Activated effector memory CD4-positive, alpha-beta T cell treated with anti-CD3 and anti-CD28 coated beads, Interleukin-2, amount 50 U/mL, for 16 hours (primary cell): Measurements from ENCODE around the gene RTN4.

Source experiments
- DNase-seq: peaks from one replicate; pipeline ENCODE4 v3.0.0-alpha.2; 2020

The RTN4 gene

DNA sequence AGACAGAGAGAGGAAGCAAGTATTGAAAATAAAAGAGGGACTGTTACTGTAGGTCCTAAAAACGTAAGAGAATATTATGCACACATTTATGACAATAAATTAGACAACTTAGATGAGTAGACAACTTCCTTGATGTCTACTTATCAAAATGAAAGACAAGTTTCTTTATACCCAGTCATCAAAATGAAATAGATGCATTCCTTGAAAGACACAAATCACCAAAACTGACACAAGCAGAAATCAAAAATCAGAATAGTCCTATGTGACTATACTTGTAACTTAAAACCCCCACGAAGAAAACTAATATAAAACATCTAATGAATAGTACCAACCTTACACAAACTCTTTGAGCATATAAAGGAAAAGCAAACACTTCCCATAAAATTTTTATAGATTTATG, 14.5 kb downstream of the RTN4 start:
- DNase-seq, result no peak

DNA sequence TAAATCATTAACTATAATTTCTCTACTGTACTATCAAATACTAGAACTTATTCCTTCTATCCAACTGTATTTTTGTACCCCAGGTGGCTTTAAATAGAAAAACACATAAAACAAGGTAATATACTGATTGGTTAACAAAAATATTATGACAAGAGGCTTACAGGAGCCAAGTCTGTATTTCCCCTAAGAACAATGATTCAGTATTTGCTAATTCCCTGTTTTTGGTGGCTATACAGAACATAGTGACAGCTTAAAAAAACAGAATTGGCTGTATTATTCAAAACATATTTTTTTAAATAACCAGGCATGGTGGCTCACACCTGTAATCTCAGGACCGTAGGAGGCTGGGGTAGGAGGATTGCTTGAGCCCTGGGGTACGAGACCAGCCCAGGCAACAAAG, 16.3 kb downstream of the RTN4 start:
- DNase-seq, result no peak

DNA sequence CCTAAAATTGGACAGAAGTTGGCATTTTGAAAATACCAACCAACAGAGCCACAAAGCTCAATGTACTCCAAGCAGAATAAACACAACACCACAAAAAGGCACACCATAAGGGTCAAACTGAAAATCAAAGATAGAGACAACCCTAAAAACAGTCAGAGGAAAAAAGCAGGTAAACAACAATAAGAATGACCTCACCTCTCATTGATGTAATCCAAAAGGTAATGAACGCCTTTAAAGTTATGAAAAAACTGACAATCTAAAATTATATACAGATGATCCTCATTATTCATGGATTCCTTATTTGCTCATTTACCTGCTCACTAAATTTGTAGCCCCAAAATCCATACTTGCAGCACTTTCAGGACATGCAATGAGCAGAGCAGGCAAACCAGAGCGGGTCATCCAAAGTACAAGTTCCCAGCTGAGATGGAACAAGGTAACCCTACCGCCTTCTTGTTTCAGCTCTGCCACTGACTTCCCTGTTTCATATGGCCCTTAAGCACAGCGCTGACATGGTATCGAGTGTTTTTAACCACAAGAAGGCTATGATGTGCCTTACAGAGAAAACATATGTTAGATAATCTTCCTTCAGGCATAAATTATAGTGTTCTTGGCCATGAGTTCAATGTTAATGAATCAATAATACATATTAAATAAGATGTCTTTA, 17.0 kb downstream of the RTN4 start:
- no peak for DNase-seq

DNA sequence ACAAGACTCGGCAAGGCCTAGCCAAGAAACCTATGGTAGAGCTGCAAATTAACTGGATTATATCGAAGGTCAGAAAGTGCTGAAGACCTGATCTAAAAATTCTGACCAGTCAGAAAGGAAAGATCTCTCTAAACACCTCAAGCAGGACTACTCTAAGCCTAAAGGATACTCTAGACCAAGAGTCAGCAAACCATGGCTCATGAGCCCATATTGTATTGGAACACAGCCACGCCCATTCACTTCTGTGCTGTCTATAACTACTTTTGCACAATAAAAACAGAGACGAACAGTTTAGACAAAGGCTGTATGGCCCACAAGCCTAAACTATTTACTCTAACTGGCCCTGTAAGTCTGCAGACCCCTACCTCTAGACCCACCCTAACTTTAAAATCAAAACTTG, 18.7 kb downstream of the RTN4 start:
- no peak for DNase-seq

DNA sequence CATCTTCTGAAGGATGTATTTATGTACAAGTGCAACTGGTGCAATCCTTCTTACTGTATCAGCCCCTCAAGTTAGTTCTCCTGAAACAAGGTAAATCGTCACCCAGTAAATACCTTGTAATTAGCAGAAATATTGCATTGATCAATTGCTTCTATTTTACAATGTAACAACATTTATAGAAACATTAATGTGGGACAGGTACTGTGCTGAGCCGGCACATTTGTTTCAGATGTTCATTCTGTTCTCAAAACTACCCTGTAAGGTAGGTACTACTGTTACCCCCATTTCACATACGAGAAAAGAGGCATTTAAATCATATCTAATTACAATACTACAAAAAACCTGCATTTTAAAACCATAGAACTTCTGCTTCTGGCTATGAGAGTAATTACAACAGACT, 19.5 kb downstream of the RTN4 start:
- DNase-seq, result no peak

DNA sequence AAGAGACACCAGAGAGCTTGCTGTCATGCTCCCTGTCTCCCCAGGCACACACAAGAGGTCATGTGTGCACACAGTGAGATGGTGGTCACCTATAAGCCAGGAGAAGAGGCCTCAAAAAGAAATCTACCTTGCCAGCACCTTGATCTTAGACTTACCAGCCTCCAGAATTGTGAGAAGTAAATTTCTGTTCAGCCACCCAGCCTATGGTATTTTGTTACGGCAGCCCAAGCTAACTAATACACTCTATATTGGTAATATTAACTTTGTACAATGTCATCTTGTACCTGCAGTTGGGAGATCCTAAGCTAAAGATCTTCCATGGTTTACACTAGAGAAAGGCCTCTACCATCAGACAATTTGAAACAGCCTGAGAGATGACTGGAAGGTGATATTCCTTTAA, 21.2 kb downstream of the RTN4 start:
- DNase-seq, result no peak

DNA sequence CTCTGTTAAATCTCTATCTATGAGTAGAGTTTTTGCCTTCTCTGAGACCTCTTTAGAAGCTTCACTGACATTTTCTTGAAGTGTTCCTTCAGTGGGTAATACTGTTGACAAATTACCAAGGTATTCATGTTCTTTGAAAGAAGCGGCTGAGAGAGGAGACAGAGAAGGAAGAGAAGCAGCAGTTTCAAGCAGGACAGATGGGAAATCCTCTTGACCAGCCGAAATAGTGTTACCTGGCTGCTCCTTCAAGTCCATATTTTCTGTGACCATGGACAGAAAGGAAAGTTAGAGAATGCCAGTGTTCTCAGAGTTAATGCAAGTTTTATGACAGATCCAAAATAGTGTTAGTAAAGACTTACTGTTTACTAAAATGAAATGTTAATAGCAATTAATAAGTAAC, 23.0 kb downstream of the RTN4 start:
- no peak for DNase-seq

DNA sequence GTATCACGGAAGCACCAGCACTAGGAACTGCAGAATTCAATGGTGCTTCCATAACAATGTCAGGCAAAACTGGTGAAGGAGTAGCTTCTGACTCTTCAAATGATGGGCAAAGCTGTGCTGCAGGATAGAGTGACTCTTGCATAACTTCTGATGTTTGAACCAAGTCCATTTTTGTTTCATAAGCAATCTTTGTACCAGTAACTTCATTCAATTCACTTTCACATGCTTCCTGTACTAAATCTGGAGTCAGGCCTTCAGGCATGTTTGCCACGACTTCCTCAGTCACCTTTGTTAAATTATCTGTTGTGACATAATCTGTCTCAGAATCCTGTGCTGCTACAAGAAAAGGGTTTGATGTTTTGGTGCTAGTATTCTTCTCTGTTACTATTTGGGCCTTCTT, 24.0 kb downstream of the RTN4 start:
- DNase-seq, result no peak

DNA sequence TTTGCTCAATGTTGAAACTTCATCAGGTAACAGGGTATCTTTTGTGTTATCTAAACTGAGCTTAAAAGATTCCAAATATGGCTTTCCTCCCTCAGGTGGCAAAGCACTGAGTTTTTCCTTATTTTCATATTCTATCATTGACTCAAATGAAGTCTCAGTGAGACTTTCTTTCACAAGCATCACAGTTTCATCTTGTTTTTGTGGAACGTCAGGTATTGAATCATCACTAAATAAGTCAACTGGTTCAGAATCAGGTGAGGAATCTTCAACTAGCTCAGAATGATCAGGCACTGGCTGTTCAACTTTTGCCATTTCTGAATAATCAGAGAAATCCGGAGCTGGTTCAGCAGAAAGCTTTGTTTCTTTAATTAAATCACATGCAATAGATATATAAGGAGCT, 24.6 kb downstream of the RTN4 start:
- no peak for DNase-seq

DNA sequence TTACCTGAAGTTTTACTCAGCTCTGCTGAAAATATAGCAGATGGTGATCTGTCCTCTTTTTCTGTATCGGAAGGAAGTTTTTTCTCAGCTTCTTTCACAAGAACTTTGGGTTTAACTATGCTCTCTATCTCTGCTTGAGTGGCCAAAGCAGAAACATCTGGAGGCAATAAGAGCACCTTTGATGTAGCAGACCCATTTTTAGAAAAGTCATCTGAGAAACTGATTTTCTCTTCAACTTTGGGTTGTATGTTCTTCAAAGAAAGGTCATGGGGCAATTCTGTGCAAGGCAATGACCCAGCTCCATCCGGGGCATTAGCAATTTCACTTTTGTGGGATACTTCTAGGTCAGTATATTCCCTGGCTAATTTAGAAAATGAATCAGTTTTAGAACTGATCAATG, 25.2 kb downstream of the RTN4 start:
- DNase-seq, result no peak

DNA sequence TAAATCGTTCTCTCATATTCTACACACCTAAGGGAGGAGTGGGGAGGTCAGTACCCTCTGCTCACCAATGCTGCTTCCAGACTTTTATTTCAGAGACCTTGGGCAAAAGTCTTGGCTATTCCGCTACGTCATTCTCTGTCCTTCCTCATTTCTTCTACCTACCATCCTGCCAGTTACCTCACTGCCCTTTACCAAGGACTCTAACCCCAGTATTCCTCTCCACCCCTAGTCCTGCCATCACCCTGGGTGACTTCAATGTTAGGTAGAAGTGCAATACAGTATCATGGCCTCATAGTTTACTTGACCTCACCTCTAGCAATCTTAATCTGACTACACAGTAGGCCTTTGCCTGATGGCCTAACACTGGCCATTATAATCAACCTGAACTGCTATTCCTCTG, 27.8 kb downstream of the RTN4 start:
- no peak for DNase-seq

DNA sequence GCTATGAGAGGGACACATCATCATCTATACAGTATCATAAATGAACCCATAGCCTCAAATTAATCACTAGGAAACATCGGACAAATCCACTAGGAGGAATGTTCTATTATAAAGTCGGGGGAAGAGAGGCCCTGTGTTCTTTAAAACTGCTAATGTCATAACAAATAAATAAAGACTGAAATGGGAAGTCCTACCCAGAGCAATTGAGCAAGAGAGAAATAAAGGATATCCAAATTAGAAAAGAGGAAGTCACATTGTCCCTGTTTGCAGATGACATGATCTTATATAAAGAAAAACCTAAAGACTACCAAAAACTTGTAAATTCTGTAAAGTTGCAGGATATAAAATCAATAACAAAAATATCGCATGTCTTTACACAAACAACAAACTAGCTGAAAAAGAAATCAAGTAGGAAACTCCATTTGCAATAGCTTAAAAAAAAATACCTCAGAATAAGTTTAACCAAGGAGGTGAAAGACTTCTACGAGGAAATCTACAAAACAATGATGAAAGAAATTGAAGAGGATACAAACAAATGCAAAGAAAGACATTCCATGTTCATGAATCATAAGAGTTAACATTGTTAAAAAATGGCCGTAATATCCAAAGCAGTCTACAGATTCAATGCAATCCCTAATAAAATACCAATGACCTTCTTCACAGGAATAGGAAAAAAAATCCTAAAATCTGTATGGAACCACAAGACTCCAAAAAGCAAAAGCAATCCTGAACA, 30.6 kb downstream of the RTN4 start:
- no peak for DNase-seq

DNA sequence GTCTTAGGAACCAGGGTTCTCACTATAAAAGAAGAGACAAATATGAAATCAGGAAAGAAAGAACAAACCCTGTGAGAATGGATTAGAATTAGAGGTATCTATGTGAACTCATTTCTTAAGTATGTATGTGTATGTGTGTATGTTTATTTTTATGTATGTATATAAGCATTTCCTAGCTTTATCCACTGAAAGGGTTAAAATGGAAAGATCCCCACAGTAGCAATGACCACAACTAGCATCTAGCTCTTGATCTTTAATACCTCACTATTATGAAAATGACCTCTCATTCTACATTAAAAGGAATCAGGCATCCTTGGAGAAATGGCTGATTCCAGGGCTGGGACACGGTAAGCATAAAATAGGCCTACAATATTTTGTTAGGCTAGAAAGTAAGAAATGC, 31.6 kb downstream of the RTN4 start:
- no peak for DNase-seq

DNA sequence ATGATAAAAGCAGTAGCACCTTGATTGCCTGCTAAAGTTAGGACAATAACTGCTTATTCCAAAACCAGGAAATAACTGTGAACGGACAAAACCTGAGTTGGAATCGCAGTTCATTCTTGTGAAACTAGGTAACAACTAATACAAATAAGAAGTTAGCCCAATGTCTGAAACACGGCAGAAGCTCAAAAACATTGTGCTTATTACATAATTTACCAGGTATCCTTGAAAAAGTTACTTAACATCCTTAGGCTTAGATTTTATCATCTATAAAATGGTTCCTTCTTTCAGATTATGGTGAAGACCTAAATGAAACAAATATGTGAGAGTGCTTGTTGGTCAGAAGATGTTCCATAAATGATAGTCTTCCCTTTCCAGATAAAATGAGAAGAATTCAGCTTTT, 32.4 kb downstream of the RTN4 start:
- no peak for DNase-seq

DNA sequence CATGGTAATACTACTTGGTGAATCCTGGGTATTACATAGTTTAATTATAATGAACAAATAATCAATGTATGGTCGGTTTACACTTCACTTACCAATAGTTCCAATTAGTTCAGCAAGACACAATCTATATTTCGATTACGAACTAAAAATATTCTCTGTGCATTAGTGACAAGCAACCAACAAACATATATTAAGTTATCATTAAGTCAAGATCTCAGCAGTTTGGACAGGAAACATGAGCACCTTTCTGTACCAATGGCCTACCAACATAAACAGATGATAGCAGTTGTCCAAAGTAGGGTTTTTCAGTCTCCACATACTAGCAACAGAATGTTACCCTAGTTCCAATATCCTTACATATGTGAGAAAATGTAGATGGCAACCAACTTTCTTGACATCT, 32.8 kb downstream of the RTN4 start:
- no peak for DNase-seq

DNA sequence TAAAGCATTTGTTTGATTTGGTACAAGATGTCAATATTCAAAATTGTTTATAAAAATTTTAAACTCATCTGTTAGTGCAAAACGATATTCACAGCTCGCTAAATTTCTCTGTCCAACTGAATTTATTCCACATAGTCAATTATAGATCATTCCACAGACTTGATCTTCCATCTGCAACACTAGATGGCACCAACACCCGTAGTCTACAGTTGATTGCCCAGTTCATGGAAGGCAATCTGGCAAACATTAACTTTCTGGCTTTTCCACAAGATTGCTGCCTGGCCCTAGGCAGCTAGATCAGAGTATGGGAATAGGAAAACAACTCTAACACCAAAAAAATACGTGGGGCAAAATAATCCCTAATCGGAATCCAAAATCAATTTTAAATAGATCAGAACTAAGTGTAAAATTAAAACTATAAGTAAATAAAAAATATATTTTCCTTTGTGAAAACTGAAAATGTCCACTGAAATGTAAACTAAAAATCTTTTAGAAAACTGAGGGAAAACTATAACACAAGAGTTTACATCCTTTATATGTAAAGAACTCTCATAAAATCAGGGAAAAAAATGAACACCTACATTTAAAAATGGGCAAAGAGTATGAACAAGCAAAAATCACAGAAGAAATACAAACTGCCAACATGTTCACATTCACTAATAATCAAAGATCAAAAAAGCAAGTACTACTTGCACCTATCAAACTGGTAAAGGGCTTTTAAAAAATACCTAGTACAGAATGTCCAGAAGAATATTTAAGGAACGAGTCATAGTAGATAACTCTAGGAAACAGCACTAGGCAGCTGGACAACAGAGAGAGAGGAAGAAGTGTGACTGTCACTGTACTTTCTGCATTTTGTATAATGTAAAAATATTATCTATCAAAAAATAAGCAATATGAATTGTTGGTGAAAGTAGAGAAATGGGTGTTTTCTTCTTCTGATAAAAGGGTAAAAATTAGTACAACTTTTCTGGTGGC, 35.0 kb downstream of the RTN4 start:
- peak; percentile 67 for DNase-seq

DNA sequence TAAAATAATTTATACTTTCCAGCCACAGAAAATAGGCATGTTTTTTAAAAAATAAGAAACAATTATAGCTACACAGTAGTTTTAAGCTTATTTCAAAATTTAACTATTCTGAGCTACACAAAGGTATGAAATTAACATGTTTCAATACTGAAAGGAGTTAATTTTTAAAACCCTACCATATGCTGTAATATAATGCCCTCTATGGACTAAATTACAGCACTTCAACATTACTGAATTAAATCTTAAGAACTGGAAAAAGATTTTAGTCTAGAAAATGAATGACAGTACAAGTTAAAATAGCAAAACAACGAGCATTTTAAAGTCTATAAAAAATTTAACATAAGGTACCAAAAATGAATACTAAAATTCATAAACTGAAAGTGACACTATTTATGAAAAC, 36.3 kb downstream of the RTN4 start:
- DNase-seq, result no peak

DNA sequence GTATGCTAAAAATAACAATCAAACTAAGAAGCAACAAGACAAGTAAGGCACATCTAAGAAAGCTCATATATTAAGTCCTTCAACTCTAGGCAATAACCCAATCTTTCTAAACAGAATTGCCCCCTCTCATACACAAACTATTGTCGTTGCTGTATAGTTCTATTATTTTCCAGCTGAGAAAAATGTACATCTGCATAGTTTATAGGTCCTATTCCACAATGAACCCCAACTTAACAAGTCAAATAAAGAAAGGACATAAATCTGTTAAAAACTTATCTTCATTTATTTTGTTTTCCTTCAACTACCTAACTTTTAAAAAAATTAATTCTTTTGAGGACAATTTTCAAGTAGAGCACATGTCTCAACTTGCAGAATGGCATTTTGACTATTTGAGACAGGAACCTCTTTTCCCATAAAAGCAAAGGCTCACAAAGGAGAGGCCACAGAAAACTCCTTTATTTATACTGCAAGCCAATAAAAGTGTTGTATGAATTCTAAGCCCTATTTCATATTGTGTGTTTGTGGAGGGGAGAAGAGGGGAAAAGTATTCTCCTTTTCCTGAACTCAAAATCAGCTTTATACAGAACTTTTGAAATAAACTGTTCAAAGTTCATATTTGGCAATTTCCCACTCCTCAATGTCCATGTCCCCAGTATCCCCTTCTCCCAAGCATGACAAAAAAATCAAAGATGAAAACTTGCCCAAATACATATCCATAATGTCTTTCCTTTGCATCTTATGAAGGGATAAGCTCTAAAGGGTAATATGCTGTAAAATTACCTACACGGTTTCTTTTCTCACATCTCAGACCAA, 37.4 kb downstream of the RTN4 start:
- DNase-seq, result no peak

DNA sequence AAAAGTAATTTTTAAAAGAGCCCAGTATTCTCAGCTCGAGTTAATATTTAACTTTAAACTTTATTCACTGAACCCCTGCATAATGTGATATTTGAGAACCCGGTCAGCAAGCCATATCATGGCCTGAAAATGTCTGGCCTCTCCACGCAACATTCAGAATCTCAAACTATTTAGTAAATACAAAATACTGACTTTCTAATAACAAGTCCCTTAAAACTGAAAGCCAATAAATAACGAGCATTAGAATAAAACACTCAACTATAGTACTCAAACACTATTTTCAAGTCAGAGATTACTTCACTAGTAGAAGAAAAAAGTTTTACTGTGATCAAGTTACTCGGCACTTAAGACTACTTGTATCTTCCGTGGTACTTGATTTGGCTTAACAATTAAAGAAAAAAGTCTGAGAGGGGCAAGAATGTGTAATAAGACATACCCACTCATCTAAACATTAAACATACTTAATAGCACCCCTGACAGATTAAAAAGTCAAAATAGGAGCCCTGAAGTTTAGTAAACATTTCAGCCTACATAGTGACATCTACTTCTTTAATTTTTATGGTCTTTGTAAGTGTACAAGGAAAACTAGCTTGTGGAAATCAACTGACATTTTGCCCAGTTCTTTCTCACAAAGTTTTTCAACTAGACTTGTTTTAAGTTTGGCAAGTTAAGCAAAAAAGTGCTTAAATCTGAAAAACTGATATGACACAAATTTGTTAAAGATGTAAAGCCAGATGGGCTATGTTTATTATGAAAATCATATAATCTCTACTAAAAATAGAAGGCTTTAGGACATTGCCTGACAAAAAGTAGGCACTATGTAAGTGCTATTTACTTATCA, 38.2 kb downstream of the RTN4 start:
- no peak for DNase-seq

DNA sequence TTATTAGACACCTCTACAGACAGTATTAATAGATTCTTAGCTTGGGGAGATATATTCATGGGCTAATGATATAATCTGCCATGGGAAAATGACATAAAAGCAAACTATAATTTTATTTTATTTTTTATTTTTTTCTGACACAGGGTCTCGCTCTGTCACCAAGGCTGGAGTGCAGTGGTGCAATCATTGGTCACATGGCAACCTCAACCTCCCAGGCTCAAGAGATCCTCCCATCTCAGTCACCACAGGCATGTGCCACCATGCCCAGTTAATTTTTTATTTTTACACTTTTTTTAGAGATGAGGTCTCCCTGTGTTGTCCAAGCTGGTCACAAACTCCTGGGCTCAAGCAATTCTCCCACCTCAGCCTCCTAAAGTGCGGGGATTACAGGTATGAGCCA, 39.3 kb downstream of the RTN4 start:
- no peak for DNase-seq

DNA sequence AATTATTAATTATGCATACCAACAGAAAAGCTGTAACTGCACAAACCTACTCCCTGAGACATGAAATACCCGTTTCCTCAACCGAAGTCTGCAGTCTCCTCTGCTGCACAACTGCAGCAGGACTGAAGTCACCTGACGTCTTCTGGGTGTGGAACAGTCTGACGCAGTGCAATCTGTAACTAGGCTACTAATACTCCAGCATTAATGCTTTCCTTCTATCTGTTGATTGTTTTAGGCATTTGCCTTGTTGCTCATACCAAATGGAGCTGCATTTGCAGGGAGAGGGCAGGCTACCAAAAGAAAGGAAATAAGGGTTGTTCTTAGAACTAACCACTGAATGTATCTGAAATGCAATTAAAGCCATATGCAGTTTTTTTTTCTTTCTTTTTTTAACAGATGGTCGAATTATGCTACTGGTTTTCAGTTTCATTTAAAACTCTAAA, 40.1 kb downstream of the RTN4 start:
- DNase-seq, result peak; percentile 72
